HG03558 (cell line): ENCODE measurements around the gene FBXW5.

Experiments used
- ATAC-seq: cut with Tn5 transposase; IDR thresholded peaks from one replicate; pipeline ENCODE4 v1.9.1; 2021; ENCODE audit warnings: moderate number of reproducible peaks; ENCODE audit not compliant: unreplicated experiment; ENCODE audit errors: extremely low read depth

FBXW5 gene

DNA sequence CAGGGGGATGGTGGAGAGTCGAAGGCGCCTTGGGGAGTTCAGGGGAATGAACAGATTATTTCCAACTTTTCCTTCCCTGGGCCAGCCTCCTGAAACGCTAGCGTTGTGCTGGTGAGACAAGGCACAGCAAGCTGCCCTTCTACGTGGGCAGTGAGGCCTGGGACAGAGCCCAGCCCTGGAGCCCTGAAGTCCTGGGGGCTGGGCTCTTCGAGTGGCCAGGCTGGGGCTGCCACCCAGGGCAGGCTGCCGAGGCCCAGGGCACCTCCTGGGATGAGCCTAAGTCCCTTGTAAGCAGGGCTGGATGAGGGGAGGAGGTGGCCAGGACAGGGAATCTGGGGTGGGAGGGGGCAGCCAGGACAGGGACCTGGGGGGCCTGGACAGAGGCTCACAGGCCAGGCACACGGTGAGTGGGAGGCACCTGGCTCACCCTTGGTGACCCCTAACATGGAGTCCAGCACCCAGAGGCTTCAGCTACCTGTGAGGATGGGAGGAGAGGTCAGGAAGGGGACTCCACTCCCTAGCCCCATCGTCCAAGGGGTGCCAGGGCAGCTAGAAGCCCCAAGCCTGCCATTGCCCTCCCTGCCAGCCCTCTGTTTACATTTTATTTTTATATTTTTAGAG, 6.2 kb upstream of the FBXW5 start:
- ATAC-seq = no peak

DNA sequence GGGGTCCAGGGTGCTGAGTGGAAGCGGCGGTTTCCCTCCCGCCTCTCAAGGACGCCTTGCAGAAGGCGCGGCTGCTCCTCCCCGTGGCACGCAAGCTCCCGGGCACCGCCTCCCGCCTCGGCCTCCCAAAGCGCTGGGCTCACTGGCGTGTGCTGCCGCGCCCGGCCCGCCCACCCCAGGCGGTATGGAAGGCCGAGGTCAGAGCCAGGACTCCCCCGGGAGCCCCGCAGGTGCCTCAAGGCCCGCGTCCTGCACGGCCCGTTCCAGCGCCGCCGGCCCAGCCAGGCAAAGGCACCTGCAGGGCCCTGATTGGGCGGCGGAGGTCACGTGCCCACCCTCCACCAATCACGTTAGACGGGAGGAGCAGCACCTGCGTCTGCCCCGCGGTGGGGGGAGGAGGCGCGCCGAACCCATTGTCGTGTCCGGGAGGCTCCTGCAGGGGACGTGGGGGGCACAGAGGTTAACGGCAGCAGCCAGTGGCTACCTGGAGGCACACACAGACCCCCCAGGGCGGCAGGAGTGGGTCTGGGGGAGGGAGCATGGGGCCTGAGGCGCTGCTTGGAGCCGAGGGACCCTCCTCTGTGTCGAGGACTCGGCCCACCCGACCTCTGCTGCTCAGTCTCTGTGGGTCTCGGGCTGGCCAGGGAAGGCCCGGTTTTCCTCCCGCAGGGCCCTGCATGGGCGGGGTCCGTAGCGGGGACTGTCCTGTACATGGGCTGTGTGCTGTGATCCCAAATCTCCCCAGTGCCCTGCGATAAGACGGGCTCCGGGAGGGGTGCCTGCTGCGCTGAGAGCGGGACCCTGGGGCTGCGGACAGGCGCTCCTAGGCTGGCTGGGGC, 5.5 kb upstream of the FBXW5 start:
- peak; percentile 51 for ATAC-seq

DNA sequence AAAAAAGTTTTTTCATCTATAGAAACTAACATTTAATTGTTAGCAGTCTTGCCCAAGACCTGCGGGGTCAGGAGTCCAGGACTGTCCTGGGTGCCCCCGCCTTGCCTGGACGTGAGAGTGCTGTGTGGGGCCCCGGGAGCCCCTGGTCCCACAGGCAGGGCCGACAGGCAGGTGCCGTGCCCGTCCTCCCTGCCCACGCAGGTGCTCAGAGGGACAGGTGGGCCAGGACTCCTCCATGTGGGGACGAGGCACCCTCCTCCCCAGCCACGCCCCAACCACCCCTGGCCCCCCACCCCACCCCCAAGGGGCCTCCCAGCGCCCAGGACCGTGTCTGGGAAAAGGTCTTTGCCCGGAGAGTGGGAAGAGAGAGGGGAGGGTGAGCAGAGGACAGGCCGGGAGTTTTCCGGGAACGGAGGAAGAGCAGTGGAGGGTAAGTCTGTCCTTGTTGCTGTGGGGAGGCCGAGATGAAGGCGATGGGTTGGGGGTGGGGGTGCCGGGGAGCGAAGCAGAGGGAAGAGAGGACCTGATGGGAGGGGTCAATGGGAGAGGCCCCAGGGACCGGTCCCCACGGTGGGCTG, 4.8 kb upstream of the FBXW5 start:
- no peak for ATAC-seq

DNA sequence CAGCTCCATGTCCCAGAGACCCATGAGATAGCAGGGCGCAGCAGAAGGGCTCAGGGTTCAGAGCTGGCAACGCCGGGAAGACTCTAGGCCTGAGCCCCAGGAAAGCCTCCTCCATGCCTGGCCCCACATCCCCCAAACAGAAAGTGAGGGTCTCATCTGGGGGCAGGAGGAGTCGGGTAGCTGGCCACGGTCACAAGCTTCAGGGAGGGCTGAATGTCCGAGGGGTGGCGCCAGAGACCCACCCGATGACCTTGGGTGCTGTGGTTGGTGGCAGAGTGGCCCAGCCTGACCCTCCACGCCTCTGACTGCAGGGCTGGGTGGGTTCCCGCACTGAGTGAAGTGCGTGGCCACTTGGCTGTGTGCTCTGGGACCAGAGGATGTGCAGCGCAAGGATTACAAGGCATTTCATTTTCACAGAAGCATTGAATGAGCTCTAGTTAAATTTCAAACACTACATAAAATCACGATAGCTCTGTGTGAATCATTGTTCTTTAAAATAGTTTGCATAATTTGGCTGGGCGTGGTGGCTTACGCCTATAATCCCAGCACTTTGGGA, 3.5 kb upstream of the FBXW5 start:
- ATAC-seq = no peak

DNA sequence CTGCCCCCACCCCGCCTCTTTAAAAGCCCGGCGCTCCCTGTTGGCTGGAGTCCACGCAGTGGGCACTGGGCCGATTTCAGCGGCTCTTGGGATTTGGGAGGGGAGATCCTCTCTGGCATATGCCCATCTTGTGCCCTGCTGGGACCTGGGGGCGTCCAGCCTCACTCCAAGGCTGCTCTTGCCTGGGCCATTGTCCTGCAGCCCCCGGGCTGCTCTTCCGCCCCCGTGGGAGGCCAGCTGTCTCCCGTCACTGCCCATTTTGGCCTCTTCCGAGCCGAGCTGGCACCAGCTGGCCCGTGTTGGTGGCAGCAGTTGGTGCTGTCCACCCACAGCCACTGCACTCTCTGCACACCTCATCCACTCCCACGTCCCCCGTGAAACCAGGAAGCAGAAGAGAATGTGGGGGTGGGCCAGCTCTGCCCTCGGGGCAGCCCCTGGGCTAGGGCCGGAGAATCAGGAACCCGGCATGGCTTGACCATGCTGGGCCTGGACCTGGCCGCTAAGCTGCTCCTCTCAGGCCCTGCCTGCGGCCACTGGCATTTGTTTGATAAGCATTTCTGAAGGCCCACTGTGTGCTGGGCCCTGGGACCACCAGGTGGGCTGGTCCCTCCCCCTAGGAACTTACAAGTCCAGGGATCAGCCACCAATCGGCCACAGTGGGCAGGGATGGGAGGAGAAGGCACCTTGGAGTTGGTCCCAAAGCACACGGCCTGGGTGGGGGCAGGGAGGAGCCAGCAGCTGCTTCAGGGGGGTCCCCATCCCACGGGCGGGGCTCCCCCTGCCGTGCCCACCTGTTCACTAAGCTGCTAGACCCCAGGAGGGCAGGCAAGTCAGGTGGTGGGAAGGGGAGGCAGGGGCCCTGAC, 2.7 kb upstream of the FBXW5 start:
- ATAC-seq = no peak

DNA sequence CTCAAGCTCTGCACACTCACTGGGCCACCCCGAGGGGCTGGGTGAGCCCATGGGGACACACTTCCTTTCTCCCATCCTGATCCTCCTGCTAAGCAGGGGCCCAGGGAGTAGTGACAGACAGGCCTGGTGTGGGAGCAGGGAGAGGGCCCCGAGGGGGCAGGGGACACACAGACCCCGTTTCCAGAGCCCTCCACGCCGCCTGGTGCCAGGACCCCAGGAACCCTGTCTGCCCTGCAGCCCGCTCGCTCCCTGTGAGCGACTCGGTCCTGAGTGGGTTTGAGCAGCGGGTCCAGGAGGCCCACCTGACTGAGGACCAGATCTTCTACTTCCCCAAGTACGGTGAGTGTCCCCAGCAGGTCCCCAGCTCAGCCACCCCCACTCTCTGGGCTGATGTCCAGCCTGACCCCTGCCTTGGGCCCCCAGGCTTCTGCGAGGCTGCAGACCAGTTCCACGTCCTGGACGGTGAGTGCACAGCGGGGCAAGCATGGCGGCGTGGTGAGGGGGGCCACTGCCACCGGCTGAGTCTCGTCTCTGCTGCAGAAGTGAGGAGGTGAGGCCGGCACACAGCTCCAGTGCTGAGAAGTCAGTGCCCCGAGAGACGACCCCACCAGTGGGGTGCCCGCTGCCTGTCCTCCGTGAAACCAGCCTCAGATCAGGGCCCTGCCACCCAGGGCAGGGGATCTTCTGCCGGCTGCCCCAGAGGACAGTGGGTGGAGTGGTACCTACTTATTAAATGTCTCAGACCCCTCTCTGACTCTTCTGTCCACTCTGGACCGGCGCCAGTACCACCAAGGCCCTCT, 1.9 kb upstream of the FBXW5 start:
- ATAC-seq = no peak

DNA sequence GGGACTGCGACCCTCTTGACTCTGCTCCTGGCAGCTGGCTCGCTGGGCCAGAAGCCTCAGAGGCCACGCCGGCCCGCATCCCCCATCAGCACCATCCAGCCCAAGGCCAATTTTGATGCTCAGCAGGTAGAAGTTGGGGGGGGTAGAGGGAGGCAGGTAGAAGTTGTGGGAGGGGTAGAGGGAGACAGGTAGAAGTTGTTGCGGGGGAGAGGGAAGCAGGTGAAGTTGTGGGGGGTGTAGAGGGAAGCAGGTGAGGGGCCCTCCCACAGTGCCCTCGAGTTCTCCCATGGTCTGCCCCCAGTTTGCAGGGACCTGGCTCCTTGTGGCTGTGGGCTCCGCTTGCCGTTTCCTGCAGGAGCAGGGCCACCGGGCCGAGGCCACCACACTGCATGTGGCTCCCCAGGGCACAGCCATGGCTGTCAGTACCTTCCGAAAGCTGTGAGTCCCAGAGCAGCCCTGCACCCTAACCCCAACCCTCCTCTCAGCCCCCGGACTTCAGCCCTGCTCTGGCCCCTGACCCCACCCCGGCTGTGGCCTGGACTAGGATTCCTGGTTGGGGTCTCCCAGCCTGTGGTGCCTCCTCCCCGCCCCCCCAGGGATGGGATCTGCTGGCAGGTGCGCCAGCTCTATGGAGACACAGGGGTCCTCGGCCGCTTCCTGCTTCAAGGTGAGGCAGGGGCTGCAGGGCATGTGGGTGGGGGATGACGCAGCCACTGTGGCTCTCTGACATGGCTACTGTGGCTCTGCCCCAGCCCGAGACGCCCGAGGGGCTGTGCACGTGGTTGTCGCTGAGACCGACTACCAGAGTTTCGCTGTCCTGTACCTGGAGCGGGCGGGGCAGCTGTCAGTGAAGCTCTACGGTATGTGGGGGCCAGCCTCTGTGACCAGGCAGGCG, 1.0 kb upstream of the FBXW5 start:
- ATAC-seq = no peak

DNA sequence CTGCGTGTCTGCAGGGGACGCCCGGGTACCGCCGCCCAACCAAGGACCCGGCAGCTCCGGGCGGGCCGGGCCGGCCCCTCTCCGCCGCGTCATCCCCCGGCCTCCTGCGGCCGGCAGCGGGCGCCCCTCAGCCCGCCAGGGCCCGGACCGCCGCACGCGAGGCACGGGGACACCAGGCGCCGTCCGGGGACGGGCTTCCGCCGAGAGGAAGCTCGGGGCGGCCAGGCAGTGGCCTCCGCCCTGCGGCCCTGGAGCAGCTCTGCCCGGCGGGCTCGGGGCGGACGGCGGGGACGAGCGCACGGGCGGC, 373 bp downstream of the FBXW5 start:
- peak; percentile 20 for ATAC-seq

DNA sequence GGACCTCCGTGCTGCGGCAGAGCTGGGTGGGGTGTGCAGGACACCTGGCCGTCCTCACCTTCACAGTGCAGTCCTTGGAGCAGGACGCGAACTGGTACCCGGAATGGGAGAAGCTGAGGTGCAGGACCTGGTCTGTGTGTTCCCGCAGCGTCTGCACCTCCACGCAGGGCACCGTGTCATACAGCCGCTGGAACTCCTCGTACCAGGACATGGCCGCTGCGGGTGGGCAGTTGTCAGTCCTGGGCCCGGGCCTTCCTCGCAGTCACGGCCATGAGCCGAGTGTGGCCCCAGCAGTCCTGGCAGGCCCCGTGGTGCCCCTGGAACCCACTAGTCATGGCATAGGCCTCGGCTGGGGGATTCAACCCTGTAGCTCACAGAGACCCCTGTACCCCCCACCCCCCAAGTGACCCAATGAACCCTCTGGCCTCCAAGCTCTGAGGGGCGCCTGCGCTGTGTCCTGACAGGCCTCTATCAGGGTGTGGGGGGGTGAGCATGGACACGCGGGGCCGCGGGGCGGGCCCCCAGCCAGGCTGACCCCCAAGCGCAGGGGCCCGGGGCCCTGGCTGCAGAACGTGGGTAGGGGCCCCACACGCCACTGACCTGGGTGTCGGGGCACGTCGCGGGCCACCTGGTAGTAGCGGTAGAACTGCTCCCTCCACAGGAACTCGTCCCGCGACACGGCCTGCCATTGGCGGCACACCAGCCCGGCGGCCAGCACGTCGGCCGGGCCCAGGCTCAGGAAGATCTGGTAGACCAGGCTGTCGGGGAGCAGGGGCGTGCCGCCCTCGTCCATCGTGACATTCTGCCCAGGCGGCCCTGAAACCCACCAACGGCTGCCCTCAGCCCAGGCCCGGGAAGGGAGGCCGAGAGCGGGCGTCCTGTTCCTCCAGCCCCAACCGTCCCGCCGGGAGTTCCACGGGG, 987 bp downstream of the FBXW5 start:
- no peak for ATAC-seq

DNA sequence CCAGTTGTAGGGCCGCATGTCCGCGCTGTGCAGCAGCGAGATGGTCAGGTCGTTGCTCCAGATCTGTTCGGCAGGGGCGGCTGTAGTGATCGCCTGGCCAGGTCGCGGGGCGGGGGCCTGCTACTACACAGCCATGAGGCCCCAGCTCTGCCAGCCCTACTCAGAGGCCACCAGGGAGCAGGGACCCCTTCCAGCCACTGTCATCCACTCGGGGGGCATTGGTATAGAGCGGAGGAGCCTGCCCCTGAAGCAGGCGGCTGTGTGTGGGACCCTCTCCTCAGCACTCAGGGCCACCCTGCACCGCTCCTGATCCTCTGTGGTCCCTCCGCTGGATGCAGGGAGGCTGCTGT, 1.7 kb downstream of the FBXW5 start:
- ATAC-seq = no peak

DNA sequence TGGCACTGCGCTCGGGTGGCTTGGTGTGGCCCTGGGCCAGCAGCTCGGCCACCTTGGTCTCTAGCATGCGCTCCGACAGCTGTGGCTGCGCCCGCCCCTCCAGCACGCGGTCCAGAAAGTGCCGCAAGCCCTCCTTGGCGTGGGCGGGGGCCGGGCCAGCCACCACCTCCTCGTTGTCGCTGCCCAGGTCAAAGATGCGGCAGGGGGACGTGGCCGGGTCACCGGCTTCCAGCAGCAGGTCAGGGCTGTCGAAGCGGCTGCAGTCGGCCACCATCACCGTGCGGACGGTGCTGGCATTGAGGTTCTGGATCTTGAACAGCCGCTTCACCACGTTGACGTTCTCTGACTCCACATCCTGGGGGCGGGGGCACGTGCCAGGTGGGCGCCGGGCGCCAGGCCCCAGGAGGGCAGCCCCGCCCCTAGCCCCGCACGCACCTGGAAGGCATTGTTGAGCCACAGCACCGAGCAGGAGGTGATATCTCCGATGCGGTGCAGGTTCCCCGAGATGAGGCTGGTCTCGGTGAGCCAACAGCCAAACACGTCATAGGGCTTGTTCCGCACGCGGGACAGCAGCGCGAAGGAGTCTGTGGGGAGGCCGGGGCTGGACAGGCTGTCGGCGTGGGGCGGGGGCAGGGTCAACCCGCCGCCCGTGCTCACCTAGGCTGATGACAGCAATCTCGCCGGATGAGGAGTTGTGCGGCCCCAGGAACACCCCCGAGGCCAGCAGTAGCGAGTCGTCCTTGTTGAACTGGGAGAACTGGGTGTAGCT, 2.2 kb downstream of the FBXW5 start:
- no peak for ATAC-seq

DNA sequence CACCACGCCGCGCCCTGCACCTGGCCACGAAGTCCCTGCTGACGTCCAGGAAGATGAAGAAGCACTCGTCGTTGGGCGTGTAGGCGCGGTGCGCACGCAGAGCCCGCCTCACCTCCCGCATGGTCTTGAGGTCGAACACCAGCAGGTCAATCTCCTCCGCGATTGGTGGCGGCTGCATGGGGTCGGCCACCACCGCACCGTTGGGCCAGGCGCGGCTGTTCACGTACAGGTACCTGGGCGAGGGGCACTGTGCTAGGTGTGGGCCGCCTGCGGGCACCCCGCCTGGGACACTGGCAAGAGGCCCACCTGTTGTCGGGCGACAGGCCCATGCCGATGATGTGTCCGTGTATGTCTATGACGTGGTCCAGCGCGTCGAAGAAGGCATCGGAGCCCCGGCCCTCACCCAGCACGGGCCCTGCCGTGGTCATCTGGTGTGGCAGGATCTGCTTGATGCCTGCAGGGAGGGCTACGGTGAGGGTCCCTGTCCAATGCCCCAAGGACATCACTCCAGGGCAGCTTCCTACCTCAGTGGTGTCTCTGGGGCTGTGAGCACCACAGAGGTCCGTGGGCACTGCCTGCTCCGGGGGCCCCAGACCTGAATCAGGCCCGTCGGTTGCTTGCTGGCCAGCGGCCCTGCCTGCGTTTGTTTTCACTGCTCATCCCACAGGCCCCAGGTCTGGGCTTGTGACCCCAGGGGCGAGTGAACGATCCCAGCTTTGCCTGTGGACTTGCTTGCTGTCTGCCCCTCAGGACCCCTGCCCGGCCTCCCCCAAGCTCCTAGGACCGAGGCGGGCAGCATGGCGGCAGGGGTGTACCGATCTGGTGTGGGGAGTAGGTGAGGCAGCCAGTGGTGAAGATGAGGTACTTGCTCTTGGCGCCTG, 3.1 kb downstream of the FBXW5 start:
- no peak for ATAC-seq

DNA sequence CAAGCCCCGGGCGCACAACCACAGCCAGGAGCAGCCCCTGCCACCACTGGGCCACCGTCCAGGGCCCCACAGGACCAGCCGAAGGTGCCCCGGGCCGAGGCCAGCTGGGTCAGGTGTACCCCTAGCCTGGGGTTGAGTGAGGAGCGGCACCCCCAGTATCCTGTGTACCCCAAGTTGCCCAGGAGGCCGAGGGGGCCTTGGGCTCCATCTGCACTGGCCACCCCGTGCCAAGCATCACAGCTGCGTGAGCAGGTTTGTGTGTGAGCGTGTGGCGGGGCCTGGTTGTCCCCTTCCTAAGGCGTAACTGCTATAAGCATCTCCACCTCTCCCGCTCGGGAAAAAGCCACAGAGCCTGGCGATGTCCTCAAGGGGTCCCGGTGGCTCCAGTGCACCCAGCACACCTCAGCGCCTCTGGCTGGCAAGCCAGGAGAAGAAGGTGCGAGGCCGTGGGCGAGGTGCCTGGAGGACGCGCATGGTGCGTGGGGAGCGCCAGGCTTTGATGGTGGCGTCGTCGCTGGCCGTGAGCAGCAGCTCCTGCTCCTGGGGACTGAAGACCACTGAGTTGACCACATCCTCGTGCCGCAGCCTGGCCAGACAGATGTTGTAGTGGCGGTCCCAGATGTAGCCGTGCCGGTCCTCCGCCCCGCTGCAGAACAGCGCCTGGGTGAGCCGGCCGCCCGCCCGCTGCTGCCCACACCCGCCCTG, 3.9 kb downstream of the FBXW5 start:
- no peak for ATAC-seq

DNA sequence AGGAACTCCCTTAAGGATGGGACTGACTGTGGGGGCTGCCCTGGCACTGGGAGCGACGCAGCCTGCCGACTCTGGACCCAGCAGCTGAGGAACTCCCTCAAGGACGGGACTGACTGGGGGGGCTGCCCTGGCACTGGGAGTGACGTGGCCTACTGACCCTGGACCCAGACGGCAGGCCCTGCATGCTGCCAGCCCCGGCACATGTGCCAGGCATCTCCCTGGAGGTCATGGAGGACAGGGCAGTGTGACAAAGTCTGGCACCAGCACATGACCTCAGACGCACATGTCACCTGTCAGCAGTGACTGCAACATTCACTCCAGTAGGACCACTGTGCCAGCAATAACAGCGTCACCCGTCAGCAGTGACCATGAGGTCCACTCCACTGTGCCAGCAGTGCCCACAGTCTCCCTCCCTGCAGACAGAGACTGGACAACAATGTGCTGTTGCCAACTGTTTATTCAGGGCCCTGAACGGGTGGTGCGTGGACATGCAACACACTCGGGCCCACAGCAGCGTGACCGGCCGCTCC, 4.5 kb downstream of the FBXW5 start:
- no peak for ATAC-seq

DNA sequence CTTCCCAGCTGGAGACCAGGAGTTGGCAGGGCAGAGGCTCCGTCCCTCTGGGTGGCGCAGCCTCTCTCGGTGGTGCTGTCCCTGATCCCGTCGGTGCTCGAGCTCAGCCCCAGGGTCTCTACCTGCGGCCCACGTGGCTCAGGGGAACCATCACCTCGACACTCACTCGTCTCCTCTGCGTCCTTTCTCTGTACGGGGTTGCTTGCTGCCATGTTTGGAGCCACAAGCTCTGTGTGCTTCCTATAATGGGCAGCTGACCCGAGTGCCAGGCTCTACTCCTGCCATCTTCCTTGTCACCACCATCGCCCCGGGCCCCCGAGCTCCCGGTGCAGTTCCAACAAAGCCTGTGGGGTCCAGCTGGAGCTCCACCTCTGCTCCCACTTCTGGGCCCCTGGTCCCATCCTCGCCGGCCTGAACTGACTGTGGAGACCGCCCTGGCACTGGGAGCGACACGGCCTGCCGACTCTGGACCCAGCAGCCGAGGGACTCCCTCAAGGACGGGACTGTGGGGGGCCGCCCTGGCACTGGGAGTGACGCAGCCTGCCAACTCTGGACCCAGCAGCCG, 5.0 kb downstream of the FBXW5 start:
- ATAC-seq = no peak
